ENCODE data around the gene AK4.
A peak's percentile ranks its signal among the peaks of the same experiment; 100 is the strongest.

Gene AK4

GRCh38 chr1:65176591-65176990 is 28.6 kb downstream of the AK4 start:
- no peak for DNase-seq (ENCODE audit: low read depth)

- peak; percentile 87 for DNase-seq (ENCODE audit: low read depth)
These were observed 29.5 kb downstream of the AK4 start for GRCh38 chr1:65177457-65177856.

- DNase-seq (ENCODE audit: low read depth), result no peak
These were observed 30.2 kb downstream of the AK4 start for GRCh38 chr1:65178235-65178634.

- no peak for DNase-seq (ENCODE audit: low read depth)
These were observed 31.1 kb downstream of the AK4 start for GRCh38 chr1:65179148-65179547.

- no peak for DNase-seq (ENCODE audit: low read depth)
These were observed 33.0 kb downstream of the AK4 start for GRCh38 chr1:65180977-65181376.

- no peak for DNase-seq (ENCODE audit: low read depth)
These were observed 34.8 kb downstream of the AK4 start for GRCh38 chr1:65182658-65183268.

GRCh38 chr1:65189576-65190115 is 41.6 kb downstream of the AK4 start:
- DNase-seq (ENCODE audit: low read depth), result peak; percentile 11

GRCh38 chr1:65190229-65190628 is 42.2 kb downstream of the AK4 start:
- no peak for DNase-seq (ENCODE audit: low read depth)

GRCh38 chr1:65193129-65193695 is 45.2 kb downstream of the AK4 start:
- no peak for DNase-seq (ENCODE audit: low read depth)

GRCh38 chr1:65195495-65196417 is 47.8 kb downstream of the AK4 start:
- DNase-seq (ENCODE audit: low read depth), result peak; percentile 60

GRCh38 chr1:65196926-65197325 is 48.9 kb downstream of the AK4 start:
- DNase-seq (ENCODE audit: low read depth), result no peak

- DNase-seq (ENCODE audit: low read depth), result no peak
These were observed 49.6 kb downstream of the AK4 start for GRCh38 chr1:65197636-65198035.

GRCh38 chr1:65198096-65198495 is 50.1 kb downstream of the AK4 start:
- DNase-seq (ENCODE audit: low read depth), result no peak

GRCh38 chr1:65200411-65200810 is 52.4 kb downstream of the AK4 start:
- no peak for DNase-seq (ENCODE audit: low read depth)

GRCh38 chr1:65206836-65207235 is 58.8 kb downstream of the AK4 start:
- no peak for DNase-seq (ENCODE audit: low read depth)

GRCh38 chr1:65207317-65207716 is 59.3 kb downstream of the AK4 start:
- DNase-seq (ENCODE audit: low read depth), result no peak

- no peak for DNase-seq (ENCODE audit: low read depth)
These were observed 60.6 kb downstream of the AK4 start for GRCh38 chr1:65208563-65208973.

- peak; percentile 61 for DNase-seq (ENCODE audit: low read depth)
These were observed 61.2 kb downstream of the AK4 start for GRCh38 chr1:65209005-65209885.

- no peak for DNase-seq (ENCODE audit: low read depth)
These were observed 62.3 kb downstream of the AK4 start for GRCh38 chr1:65210325-65210724.

GRCh38 chr1:65211331-65211730 is 63.3 kb downstream of the AK4 start:
- DNase-seq (ENCODE audit: low read depth), result no peak

- no peak for DNase-seq (ENCODE audit: low read depth)
These were observed 65.4 kb downstream of the AK4 start for GRCh38 chr1:65213271-65214023.
